Ovary (tissue), 3 donors: ENCODE results near the gene IKBIP.

Source experiments
- CTCF ChIP-seq, 3 donors: fragments of 450-650 bp in 2 of 3; fragments of 200-600 bp in 1 of 3; IDR thresholded peaks; one replicate each; pipeline versions ENCODE4 v1.5.1 to v1.8.0; 2016 to 2022; ENCODE audit warnings: antibody characterized with exemption in 3 of 3, mild to moderate bottlenecking in 1 of 3
- POLR2A ChIP-seq: fragments of 450-650 bp; IDR thresholded peaks from one replicate; pipeline ENCODE4 v1.6.1; 2017; ENCODE audit warnings: antibody characterized with exemption, mild to moderate bottlenecking, moderate library complexity
- donor health status: DM: no; HTN: no; CAD: no.

GRCh38 chr12:98594050-98594835 lies 50.3 kb downstream of the IKBIP start:
- TF ChIP-seq CTCF (IDR thresholded peaks at IDR 0.05) (no peak), POLR2A (no peak)
